ENCODE data around the gene TPRN.

- TF ChIP-seq TAF1 (IDR thresholded peaks at IDR 0.05; ENCODE audit: borderline replicate concordance, low read depth, low read length) (no peak), ZBTB33 (IDR thresholded peaks at IDR 0.05; ENCODE audit: borderline replicate concordance, low read depth) (no peak), GABPA (IDR thresholded peaks at IDR 0.05; ENCODE audit: low read depth) (no peak), PBX3 (IDR thresholded peaks at IDR 0.05) (no peak), NFIC (IDR thresholded peaks at IDR 0.05; ENCODE audit: borderline replicate concordance) (no peak), GATA2 (CRISPR knock-in tag; IDR thresholded peaks at IDR 0.05) (no peak), EZH2phosphoT487 (IDR thresholded peaks at IDR 0.05; ENCODE audit: borderline replicate concordance, low read depth) (no peak), CTCF (IDR thresholded peaks at IDR 0.05) (no peak), POLR2AphosphoS5 (IDR thresholded peaks at IDR 0.05; ENCODE audit: low read depth, low read length) (no peak), FOXM1 (IDR thresholded peaks at IDR 0.05; ENCODE audit: low read depth) (no peak)
Measured at GRCh38 chr9:137170486-137171148, 29.9 kb downstream of the TPRN start.
